PC-9 (cell line): Measurements from ENCODE around the gene TCF4. TPM values are rescaled to one million over a fixed set of nuclear protein-coding genes. Genes with fewer than 3 reads are reported as not detected.

Source experiments
- BruUV-seq: library from RNA; stranded (reverse); fragments of 400-500 nt; replicated peaks from 2 replicates; lab custom pipeline; 2021; lab: Mats Ljungman, UMichigan
- CTCF ChIA-PET: fragments of 300-600 bp; sonication (Branson Sonifier 250); formaldehyde crosslinking; loops from one replicate; lab custom pipeline; 2022; ENCODE audit warnings: antibody characterized with exemption; lab: Charles Lee
- POLR2A ChIA-PET: fragments of 300-600 bp; sonication (Branson Sonifier 250); formaldehyde crosslinking; loops from one replicate; lab custom pipeline; 2022; ENCODE audit warnings: antibody characterized with exemption; ENCODE audit not compliant: unreplicated experiment; lab: Charles Lee
- DNase-seq, 2 experiments: peaks; one replicate each; pipeline versions ENCODE4 v3.0.0 to v3.0.0-alpha.2; 2015 to 2022; ENCODE audit warnings: mixed read lengths in 1 of 2
- H2AFZ ChIP-seq: fragments of 200-600 bp; sonication (generic); 2 replicates; pipeline ENCODE4 v1.8.1; 2017; ENCODE audit warnings: antibody characterized with exemption
- H3F3A ChIP-seq: fragments of 200-600 bp; sonication (generic); 2 replicates; pipeline ENCODE4 v1.8.1; 2017; ENCODE audit warnings: antibody characterized with exemption, mild to moderate bottlenecking, low read depth; ENCODE audit not compliant: insufficient read depth
- H3K27ac ChIP-seq: fragments of 200-600 bp; sonication (generic); 2 replicates; pipeline ENCODE4 v1.6.1; 2016; ENCODE audit warnings: mixed run types
- H3K27me3 ChIP-seq: fragments of 200-600 bp; sonication (generic); 2 replicates; pipeline ENCODE4 v1.6.1; 2016; ENCODE audit warnings: low read depth, mixed run types; ENCODE audit not compliant: insufficient read depth
- H3K36me3 ChIP-seq: fragments of 200-600 bp; sonication (generic); 2 replicates; pipeline ENCODE4 v1.6.1; 2016; ENCODE audit warnings: low read depth, mixed run types
- H3K4me1 ChIP-seq: fragments of 200-600 bp; sonication (generic); replicated peaks from 2 replicates; pipeline ENCODE4 v1.6.1; 2016; ENCODE audit warnings: mixed run types; ENCODE audit not compliant: insufficient read depth
- H3K4me2 ChIP-seq: fragments of 200-600 bp; sonication (generic); 2 replicates; pipeline ENCODE4 v1.6.1; 2017; ENCODE audit warnings: mixed run types
- H3K4me3 ChIP-seq: fragments of 200-600 bp; sonication (generic); 2 replicates; pipeline ENCODE4 v1.6.1; 2016; ENCODE audit warnings: mixed run types
- H3K79me2 ChIP-seq: fragments of 200-600 bp; sonication (generic); 2 replicates; pipeline ENCODE4 v1.6.1; 2017; ENCODE audit warnings: low read depth, mixed run types
- H3K9me2 ChIP-seq: fragments of 200-600 bp; sonication (generic); 2 replicates; pipeline ENCODE4 v1.8.1; 2017; ENCODE audit warnings: mild to moderate bottlenecking; ENCODE audit not compliant: insufficient read depth
- H3K9me3 ChIP-seq: fragments of 200-600 bp; sonication (generic); 2 replicates; pipeline ENCODE4 v1.8.1; 2016; ENCODE audit warnings: low read depth; ENCODE audit not compliant: insufficient read depth
- H4K20me1 ChIP-seq: fragments of 200-600 bp; sonication (generic); 2 replicates; pipeline ENCODE4 v1.8.1; 2017; ENCODE audit not compliant: insufficient read depth
- CTCF ChIP-seq: fragments of 200-600 bp; sonication (generic); conservative IDR thresholded peaks from 2 replicates; pipeline ENCODE4 v1.6.1; 2017; ENCODE audit warnings: mixed run types, antibody characterized with exemption, mild to moderate bottlenecking, moderate library complexity
- EZH2 ChIP-seq: fragments of 200-600 bp; sonication (generic); IDR thresholded peaks from 2 replicates; pipeline ENCODE4 v1.8.0; 2017; ENCODE audit warnings: antibody characterized with exemption, low read depth
- intact Hi-C: fragments of 100-400 bp; cut with micrococcal nuclease; formaldehyde crosslinking; loops from one replicate; pipeline ENCODE4 v1.10.0; 2022; ENCODE audit not compliant: unreplicated experiment
- total RNA-seq: library from RNA; stranded (reverse); gene quantifications from 2 replicates; pipeline ENCODE4 v1.2.3, GENCODE V29; 2021

Gene TCF4
- total RNA-seq, 1 experiment from 2014 or later, result 0.74 TPM

- ChIA-PET CTCF (no interaction called here), POLR2A (interaction anchor here (0.7 kb wide), 1 partner anchor 1518 kb away, joined by 3 read pairs; no protein-coding TSS in a partner anchor)
- Histone ChIP-seq H3K27me3 (no peaks in the 10 kb centered on the region), H3K27ac (no peak overlapping the region), H3K4me3 (no peak overlapping the region), H3F3A (no peaks in the 10 kb centered on the region), H3K79me2 (no peaks in the 10 kb centered on the region), H3K36me3 (no peaks in the 10 kb centered on the region), H2AFZ (no peak overlapping the region), H3K4me2 (no peak overlapping the region), H3K4me1 (no peaks in the 10 kb centered on the region), H3K9me3 (no peaks in the 10 kb centered on the region), H4K20me1 (no peaks in the 10 kb centered on the region), H3K9me2 (no peaks in the 10 kb centered on the region)
- DNase-seq, result no peak
- intact Hi-C loops, result no loop called here
- no TSS peak for BruUV-seq
- no peak for TF ChIP-seq CTCF
- no peak for TF ChIP-seq EZH2
These were observed 341.0 kb downstream of the TCF4 start for GRCh38 chr18:55247032-55247431.

DNA sequence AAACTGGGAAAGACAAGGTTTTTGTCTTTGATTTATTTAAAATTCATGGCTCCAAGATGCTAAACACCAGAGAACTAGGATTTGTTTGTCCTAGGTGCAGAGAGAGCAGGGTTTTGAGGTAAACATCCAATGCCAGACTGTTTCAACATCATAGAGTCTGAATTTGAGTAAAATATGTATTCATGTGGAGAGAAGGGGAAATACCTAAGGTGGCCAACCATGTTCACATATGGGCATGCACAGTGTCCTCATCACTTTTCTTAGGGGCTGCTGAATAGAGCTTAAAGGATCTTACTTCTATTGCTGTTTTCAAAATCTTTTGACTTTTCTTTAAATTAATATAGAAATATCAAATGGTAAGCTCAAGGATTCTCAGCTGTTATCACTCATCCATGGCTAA is 341.7 kb downstream of the TCF4 start:
- Histone ChIP-seq H4K20me1 (no peaks in the 10 kb centered on the region), H3K4me2 (no peak overlapping the region), H3K36me3 (no peaks in the 10 kb centered on the region), H3K9me3 (no peaks in the 10 kb centered on the region), H3K27me3 (no peaks in the 10 kb centered on the region), H3F3A (no peaks in the 10 kb centered on the region), H3K27ac (no peak overlapping the region), H3K9me2 (no peaks in the 10 kb centered on the region), H3K4me1 (no peaks in the 10 kb centered on the region), H2AFZ (no peak overlapping the region), H3K4me3 (no peak overlapping the region), H3K79me2 (no peaks in the 10 kb centered on the region)
- CTCF ChIA-PET, result no interaction called here
- POLR2A ChIA-PET, result interaction anchor here (0.7 kb wide), 1 partner anchor 1519 kb away, joined by 3 read pairs; no protein-coding TSS in a partner anchor
- no TSS peak for BruUV-seq
- intact Hi-C loops, result no loop called here
- DNase-seq, result no peak
- no peak for TF ChIP-seq CTCF

DNA sequence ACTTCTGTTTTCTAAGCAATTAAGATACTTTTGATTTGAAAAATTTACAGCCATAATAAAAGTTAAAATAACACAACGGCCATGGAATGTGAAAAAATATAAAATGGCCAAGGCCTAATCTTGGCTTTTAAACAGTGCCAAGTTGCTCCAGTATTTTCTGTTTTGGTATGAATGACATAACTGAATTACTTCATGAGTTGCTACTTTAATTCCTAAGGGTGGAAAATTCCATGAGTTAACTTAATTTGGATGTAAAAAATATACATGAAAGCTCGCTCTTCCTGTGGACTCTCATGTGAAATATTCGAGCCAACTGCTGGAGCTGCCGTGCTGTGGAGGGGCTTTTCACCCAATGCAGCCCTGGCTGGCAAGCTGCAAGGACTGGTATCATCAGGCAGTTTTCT is 342.8 kb downstream of the TCF4 start:
- DNase-seq, result no peak
- Histone ChIP-seq H4K20me1 (no peaks in the 10 kb centered on the region), H3K9me3 (no peaks in the 10 kb centered on the region), H3K4me1 (no peaks in the 10 kb centered on the region), H3K79me2 (no peaks in the 10 kb centered on the region), H3K4me3 (no peak overlapping the region), H3K9me2 (no peaks in the 10 kb centered on the region), H2AFZ (no peak overlapping the region), H3K27me3 (no peaks in the 10 kb centered on the region), H3K27ac (no peak overlapping the region), H3F3A (no peaks in the 10 kb centered on the region), H3K36me3 (no peaks in the 10 kb centered on the region), H3K4me2 (no peak overlapping the region)
- CTCF ChIA-PET, result interaction anchor here (0.7 kb wide), 1 partner anchor 30 kb away, joined by 6 read pairs; no protein-coding TSS in a partner anchor
- no TSS peak for BruUV-seq
- intact Hi-C loops, result no loop called here
- TF ChIP-seq CTCF (no peak), EZH2 (no peak)
- POLR2A ChIA-PET, result no interaction called here
